ENCODE data around the gene GJB2.

- TF ChIP-seq TOX (CRISPR knock-in tag; IDR thresholded peaks at IDR 0.05; ENCODE audit: borderline replicate concordance) (no peak), CSDC2 (CRISPR knock-in tag; IDR thresholded peaks at IDR 0.05) (no peak), ISL1 (CRISPR knock-in tag; IDR thresholded peaks at IDR 0.05) (no peak), BACH2 (CRISPR knock-in tag; IDR thresholded peaks at IDR 0.05; ENCODE audit: borderline replicate concordance) (no peak), RARB (CRISPR knock-in tag; IDR thresholded peaks at IDR 0.05) (no peak), ZNF8 (CRISPR knock-in tag; IDR thresholded peaks at IDR 0.05) (no peak), SNAI2 (CRISPR knock-in tag; IDR thresholded peaks at IDR 0.05) (no peak), GLIS3 (CRISPR knock-in tag; IDR thresholded peaks at IDR 0.05) (no peak), ZFP30 (CRISPR knock-in tag; IDR thresholded peaks at IDR 0.05) (no peak), ZFP3 (CRISPR knock-in tag; IDR thresholded peaks at IDR 0.05) (no peak)
- TF ChIP-seq, protein P1, sequence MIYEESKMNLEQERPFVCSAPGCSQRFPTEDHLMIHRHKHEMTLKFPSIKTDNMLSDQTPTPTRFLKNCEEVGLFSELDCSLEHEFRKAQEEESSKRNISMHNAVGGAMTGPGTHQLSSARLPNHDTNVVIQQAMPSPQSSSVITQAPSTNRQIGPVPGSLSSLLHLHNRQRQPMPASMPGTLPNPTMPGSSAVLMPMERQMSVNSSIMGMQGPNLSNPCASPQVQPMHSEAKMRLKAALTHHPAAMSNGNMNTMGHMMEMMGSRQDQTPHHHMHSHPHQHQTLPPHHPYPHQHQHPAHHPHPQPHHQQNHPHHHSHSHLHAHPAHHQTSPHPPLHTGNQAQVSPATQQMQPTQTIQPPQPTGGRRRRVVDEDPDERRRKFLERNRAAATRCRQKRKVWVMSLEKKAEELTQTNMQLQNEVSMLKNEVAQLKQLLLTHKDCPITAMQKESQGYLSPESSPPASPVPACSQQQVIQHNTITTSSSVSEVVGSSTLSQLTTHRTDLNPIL (CRISPR knock-in tag; IDR thresholded peaks at IDR 0.05; ENCODE audit: low read depth), result no peak
Measured at GRCh38 chr13:20219577-20219976, 26.8 kb upstream of the GJB2 start.
